Cardiac ventricle fibroblast (primary cell): Measurements from ENCODE around the gene PNMT. TPM values are rescaled to one million over a fixed set of nuclear protein-coding genes. Genes with fewer than 3 reads are reported as not detected.

ENCODE experiments used
- total RNA-seq: library from RNA; depleted of rRNA; stranded (reverse); fragments of >200 nt; gene quantifications from 2 replicates; pipeline ENCODE4 v1.2.3, GENCODE V29; 2015

PNMT gene
- not detected in 2 replicates for total RNA-seq

GRCh38 chr17:39667945-39668924, at the start of gene PNMT:
PNMT (plus strand) TSS chr17:39668453; CDS start chr17:39668476, 23 bp downstream.

GRCh38 chr17:39626171-39627046, 41.8 kb upstream of the PNMT start, which contains the start of gene PPP1R1B:
PPP1R1B (plus strand) TSS chr17:39626952; CDS start chr17:39627393, 441 bp downstream.

GRCh38 chr17:39636927-39637736, 31.1 kb upstream of the PNMT start, which contains the start of gene STARD3:
STARD3 (plus strand) TSS chr17:39637144; CDS start chr17:39653532, 16,388 bp downstream.

DNA sequence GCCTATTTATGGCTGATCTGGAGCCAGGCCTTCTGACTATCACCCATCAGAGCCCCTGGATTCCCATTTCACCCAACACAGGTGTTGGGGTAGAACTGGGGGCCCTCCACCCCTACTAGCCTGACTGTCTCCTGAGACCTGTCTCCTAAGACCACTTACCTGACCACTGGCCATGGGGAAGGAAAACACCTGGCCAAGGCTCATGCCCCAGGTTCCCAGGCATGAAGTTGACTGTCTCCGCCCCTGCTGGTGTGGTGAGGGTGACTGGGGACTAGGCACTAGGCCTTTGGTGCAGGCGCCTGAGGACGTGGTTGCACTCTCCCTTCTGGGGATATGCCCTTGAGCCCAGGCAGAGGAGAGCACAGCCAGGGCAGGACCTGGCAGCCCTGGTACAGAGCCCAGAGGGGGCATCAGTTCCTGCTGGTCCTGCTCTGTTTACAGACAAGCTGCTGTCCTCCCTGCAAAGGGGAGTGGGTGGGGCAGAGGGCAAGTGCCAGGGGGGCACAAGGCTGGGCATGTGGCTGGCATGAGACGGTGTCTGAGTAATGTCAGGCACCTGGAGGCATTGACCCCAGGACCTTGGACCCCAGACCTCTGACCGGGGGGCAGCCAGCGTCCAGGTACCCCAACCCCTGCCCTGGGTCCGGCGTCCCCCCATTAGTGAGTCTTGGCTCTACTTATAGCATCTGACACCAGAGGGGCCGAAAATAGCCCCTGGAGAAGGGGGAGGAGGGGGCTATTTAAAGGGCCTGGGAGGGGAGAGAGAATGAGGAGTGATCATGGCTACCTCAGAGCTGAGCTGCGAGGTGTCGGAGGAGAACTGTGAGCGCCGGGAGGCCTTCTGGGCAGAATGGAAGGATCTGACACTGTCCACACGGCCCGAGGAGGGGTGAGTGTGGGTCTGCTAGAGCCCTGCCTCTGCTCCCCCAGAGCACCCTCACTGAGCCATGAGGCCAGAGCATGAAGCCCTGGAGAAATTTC, 3.4 kb upstream of the PNMT start, which contains the start of gene TCAP:
Gene TCAP, plus strand, starts transcription at position 769 of the 981 bp plus-strand sequence. Its CDS starts 11 bp downstream, at position 780.

GRCh38 chr17:39687546-39688474, 19.6 kb downstream of the PNMT start, which contains the start of gene PGAP3:
PGAP3 (minus strand) TSS chr17:39688057; CDS start chr17:39688014, 43 bp downstream.

DNA sequence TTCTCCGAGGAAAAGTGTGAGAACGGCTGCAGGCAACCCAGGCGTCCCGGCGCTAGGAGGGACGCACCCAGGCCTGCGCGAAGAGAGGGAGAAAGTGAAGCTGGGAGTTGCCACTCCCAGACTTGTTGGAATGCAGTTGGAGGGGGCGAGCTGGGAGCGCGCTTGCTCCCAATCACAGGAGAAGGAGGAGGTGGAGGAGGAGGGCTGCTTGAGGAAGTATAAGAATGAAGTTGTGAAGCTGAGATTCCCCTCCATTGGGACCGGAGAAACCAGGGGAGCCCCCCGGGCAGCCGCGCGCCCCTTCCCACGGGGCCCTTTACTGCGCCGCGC, 31.5 kb downstream of the PNMT start, which contains the start of gene ERBB2:
Gene ERBB2, plus strand, starts transcription at position 247 of the 330 bp plus-strand sequence. CDS start 175 bp downstream, outside the sequence.

Other genes starting within 250 kb of the PNMT start
- 18.4 and 20.7 TPM in 2 replicates for gene MED1, start 217.2 kb upstream of the PNMT start, total RNA-seq
- 27.7 and 27.8 TPM in 2 replicates for gene CDK12, start 207.0 kb upstream of the PNMT start, total RNA-seq
- gene NEUROD2, start 60.5 kb upstream of the PNMT start, total RNA-seq: not detected in 2 replicates
- 89.5 and 113 TPM in 2 replicates for gene PPP1R1B, start 41.5 kb upstream of the PNMT start, total RNA-seq
- 23.1 and 31.5 TPM in 2 replicates for gene STARD3, start 31.3 kb upstream of the PNMT start, total RNA-seq
- 0.25 TPM in 1 of 2 replicates, not detected in the other for gene TCAP, start 3.1 kb upstream of the PNMT start, total RNA-seq
- gene PGAP3, start 19.6 kb downstream of the PNMT start, total RNA-seq: 10.5 and 16.8 TPM in 2 replicates
- 29.9 and 35.7 TPM in 2 replicates for gene ERBB2, start 31.6 kb downstream of the PNMT start, total RNA-seq
- gene MIEN1, start 62.1 kb downstream of the PNMT start, total RNA-seq: 38.7 and 50.6 TPM in 2 replicates
- gene GRB7, start 69.5 kb downstream of the PNMT start, total RNA-seq: 0.29 and 0.44 TPM in 2 replicates
- not detected in 2 replicates for gene IKZF3, start 195.9 kb downstream of the PNMT start, total RNA-seq
- not detected in 2 replicates for gene ZPBP2, start 199.7 kb downstream of the PNMT start, total RNA-seq